Measurements from ENCODE around the gene OPCML.
"Not testable (repeated sequence)": the region's sequence is repeated elsewhere in the genome, so short reads cannot be mapped to it uniquely, and the experiment has no call there.

Gene OPCML

GRCh38 chr11:132439711-132440255, 1092.5 kb downstream of the OPCML start:
- no peak for DNase-seq

DNA sequence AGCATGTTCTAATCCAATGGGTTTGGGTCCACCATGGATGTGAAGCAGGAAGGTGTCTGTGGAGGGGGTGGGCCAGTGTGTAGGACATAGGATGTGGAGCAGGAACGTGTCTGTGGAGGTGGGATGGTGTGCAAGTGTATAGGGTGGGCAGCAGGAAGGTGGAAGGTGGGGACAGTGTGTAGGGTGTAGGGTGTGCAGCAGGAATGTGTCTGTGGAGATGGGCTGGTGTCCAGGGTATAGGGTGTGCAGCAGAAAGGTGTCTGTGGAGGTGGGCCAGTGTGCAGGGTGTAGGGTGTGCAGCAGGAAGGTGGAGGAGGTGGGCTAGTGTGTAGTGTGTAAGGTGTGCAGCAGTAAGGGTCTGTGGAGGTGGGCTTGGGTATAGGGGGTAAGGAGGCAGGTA, 1093.9 kb downstream of the OPCML start:
- DNase-seq: no peak

DNA sequence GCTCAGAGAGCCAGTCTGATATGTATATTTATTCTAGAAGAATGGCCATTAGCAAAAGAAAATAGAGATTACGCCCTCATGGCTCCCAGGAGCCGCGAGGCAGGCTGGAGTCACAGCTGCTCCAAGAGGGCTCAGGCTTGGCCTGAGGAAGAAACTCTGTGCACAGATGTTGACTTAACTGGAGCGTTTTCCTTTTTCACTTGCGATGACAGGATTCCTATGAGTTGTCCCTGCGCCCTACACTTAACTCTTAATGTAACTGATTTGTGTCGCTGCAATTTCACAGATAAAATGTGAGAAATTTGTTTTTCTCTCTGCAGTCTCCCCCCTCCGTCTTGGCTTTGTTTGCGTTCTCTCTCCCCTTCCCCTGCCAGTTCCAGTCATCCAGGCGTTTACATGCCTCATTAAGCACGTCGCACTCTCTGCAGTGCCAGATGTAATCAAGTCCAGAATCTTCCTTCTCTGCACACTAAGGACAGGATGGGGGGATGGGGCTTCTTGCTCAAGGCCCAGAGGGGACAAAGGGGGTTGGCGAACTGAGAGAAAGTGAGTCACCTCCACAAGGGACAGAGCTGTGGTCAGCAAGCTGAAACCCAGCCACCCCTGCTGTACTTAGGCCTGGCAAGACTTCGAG, 1101.8 kb downstream of the OPCML start:
- DNase-seq: no peak

DNA sequence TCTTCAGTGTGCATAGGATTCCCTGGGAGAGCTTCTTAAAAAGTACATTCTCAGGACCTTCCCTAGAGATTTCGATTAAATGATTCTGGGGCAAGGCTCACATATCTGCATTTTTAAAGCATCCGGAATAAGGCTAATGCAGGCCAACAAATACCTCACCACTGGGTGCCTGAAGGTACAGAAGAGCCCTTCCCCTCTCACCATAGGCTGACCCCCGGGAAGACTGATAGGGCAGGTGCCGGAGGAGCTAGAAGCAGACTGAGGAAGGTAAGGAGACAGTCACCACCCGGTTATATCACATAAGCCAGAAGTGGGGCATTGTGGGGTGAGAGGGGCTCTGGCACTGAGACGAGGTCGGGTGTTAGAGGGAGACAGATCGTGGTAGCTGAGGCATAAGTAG, 1102.6 kb downstream of the OPCML start:
- DNase-seq: no peak

- no peak for DNase-seq
Measured at GRCh38 chr11:132427611-132428010, 1104.7 kb downstream of the OPCML start.

GRCh38 chr11:132424433-132424832, 1107.9 kb downstream of the OPCML start:
- no peak for DNase-seq

- DNase-seq: no peak
Measured at GRCh38 chr11:132423266-132423665, 1109.0 kb downstream of the OPCML start.

DNA sequence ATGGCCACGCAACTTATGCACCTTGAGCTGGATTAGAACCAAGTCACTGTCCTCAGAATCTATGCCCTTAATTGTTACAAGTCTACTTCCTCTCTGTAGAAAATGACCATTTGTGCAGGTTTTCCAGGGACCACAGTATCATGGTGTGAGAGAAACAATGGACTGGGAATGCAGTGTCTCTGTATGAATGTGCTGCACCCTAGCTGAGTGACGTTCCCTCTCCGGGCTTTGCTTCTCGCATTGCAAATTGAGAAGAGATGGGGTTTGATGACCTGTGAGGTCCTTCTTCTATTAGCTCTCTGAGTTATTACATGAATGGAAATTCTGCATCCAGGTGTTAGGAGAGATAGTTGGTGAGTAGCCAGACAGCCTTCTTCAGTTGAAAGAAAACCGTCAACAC, 1109.6 kb downstream of the OPCML start:
- DNase-seq: no peak

DNA sequence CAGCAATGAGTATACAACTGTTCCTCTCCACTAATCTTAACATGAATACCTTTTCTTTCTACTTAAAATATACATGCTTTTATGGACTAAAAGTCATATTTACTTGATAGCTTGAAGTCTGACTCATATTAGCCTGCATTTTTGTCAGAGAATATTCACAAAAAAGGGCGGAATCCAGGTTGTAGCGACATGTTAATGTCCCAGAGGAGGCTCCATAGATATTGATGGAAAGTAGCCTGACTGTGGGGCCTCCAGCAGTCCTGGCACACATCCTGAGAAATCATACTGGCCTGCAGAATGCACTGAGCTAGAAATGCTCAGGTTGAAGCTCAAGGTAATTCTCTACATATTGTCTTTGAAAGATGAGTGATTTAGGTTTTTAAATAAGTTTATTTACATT, 1110.7 kb downstream of the OPCML start:
- DNase-seq: no peak

DNA sequence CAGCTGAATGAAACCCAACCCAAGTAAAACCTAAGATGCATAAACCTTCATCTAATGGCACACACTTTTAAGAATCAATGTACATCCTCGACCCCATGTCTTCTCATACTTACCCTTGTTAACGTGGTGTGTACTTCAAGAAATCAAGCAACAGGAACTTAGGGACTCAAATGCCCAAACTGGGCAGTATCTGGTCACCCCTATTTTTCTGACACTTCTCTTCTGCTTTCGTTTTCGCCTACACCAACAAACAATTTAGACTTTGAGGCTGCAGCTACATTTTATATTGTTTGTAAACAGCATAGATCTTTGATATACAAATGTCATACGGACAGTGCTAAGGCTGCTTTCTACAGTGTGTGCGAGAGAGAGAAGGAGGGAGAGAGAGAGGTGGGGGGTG, 1117.8 kb downstream of the OPCML start:
- DNase-seq: no peak

DNA sequence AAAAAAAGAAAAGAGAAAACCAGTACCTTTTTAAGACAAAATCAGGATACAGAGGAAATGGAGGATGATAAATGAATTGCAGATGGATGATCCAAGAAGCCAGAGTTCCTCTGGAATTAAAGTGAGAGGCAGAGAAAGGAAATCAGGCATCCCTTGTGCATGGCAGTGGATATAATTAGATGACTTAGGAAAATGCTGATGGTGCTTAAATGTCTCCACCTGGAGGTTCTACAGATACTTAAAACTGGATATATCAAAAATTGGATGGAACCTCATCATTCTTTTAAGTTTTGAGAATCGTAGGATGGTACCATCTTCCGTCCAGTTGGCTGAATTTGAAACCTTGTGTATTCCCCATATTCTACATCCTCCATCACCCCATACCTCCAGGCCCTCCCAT, 1121.9 kb downstream of the OPCML start:
- DNase-seq: no peak

- DNase-seq: no peak
Measured at GRCh38 chr11:132409573-132410355, 1122.5 kb downstream of the OPCML start.

DNA sequence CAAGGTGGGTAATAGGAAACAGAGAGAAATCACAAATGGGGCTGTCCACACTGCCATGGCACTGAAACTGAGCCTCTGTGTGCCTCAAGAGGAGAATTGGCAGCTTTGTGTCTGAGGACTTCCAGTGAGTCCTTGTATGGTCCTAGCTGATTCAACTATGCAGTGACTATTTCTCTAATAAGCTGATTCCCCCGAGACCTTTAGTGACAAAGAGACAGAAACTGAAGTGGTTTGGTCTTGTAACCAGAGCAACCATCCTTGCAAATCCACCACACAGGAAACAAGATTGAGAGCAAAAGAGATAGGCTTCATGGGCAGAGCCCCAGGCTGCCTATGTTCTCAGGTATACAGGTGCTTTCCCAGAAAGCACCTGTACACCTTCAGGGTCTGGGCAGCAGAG, 1123.4 kb downstream of the OPCML start:
- no peak for DNase-seq

DNA sequence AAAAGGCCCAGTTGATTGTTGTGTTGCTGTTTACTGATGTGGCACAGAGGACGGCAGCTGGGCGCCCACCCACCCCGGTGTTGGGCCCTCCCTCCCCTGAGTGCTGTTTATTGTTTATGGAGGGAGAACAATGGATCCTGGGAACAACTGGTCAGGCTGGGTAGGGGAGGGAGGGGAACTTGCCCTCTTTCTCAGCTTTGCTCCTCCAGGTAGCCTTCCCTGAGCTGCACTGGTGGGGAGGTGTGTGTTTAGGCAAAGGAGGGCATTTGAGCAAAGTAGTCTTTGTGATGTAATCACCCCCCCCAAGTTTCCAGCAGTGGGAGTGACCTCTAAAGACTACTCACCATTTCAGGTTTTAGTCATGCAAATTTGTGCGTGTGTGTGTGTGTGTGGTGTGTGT, 1126.6 kb downstream of the OPCML start:
- DNase-seq: no peak

GRCh38 chr11:132402071-132402684, 1130.1 kb downstream of the OPCML start:
- peak; percentile 9 for DNase-seq

DNA sequence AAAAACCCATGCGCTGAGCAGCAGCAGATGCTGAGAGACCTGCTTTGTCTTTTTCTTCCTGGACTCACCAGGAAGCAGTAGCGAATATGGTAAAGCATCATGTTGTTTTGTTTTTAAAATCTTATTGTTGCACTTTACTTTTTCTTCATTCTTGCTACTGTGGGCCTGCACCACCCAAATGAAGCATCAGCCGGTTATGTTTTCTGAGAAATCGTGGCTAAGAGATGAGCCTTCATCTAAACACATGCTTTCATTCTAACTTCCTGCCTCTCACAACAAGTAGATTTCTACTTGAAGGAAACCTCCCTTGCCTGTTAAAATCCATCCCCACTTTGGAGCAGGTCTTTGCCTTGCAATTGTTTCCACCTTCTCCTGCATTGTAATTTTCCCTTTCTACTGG, 1136.0 kb downstream of the OPCML start:
- no peak for DNase-seq

DNA sequence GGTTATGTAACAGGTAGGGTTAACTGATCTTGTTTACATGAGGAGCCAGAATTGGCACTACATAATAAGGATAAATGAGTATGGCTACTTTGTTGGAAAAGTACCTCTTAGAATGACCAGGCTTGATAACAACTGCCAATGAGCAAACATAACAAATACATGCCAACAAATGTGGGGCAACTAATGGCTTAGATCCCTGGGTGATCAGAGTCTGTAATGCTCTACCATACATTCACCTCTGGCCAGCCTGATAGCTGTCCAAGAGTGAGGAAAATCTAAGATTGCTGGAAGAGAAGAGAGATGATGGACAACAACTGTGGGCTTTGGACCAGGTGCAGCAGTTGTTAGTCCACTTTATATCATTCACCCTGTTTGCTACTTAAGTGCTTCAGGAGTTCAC, 1136.9 kb downstream of the OPCML start:
- DNase-seq: no peak

- DNase-seq: no peak
Measured at GRCh38 chr11:132379540-132379939, 1152.8 kb downstream of the OPCML start.

DNA sequence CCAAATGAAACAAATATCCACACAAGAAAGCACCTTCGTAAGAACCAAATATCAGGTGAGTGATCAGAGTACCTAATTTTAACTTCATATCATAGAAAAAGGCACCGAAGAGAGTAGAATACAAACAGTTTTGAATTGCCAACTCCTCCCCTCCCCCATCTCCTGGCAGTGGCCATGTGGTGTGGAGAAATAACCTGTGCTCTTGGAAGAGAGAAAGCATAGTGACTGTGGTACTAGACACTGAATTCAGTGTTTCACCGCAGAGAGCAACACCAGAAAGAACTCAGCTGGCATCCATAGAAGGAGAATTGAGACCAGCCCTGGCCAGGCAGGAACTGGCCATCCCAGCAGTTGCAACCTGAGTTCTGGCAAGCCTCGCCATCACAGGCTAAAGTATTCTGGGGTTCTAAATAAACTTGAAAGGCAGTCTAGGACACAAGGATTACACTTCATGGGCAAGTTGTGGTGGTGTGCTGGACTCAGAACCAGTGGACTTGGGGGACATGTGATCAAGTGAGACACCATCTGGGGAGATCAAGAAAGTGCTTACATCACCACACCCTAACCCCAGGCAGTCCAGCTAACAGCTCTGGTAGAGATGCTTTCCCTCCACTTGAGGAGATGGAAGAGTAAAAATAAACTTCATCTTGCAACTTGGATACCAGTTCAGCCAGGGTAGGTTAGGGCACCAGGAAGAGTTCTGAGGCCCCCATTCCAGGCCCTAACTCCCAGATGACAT, 1158.7 kb downstream of the OPCML start:
- DNase-seq: no peak

DNA sequence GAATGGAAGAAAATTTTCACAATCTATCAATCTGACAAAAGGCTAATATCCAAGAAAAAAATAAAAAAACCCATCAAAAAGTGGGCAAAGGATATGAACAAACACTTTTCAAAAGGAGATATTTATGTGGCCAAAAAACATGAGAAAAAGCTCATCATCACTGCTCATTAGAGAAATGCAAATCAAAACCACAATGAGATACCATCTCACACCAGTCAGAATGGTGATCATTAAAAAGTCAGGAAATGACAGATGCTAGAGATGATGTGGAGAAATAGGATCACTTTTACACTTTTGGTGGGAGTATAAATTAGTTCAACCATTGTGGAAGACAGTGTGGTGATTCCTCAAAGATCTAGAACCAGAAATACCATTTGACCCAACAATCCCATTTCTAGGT, 1162.2 kb downstream of the OPCML start:
- DNase-seq: not testable (repeated sequence)

DNA sequence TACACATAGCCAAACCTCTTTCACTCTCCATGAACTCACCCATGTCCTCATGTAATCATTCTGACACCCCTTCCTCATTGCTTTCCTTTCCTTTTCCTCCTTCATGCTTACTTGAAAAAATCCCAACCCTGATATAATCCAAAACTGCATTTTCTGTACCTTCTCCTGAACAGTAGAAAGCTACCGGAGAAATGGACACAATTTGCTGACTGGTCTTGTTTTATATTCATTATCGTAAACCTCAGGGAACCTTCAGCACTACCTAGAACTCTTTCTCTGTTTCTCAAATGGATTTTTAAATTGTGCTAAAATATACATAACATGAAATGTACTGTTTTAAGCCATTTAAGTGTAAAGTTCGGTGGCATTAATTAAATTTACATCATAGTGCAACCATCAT, 1165.0 kb downstream of the OPCML start:
- no peak for DNase-seq

- DNase-seq: no peak
Measured at GRCh38 chr11:132365650-132366049, 1166.7 kb downstream of the OPCML start.

All from OCI-M1 (cell line).